DMS 273 (cell line): ENCODE measurements around the gene KIZ.
"Not testable (repeated sequence)": the region's sequence is repeated elsewhere in the genome, so short reads cannot be mapped to it uniquely, and the experiment has no call there.

Experiments
- DNase-seq: peaks from one replicate; lab custom pipeline; 2025; ENCODE audit not compliant: unreplicated experiment; lab: John Stamatoyannopoulos, UW

Gene KIZ

GRCh38 chr20:21225215-21225947 lies 99.5 kb downstream of the KIZ start:
- DNase-seq, result no peak

- DNase-seq, result no peak
These were observed 102.6 kb downstream of the KIZ start for GRCh38 chr20:21228511-21228910.

- DNase-seq, result no peak
These were observed 103.3 kb downstream of the KIZ start for GRCh38 chr20:21229163-21229562.

- no peak for DNase-seq
These were observed 104.3 kb downstream of the KIZ start for GRCh38 chr20:21230220-21230619.

- DNase-seq, result no peak
These were observed 104.8 kb downstream of the KIZ start for GRCh38 chr20:21230686-21231085.

GRCh38 chr20:21232546-21233280 lies 106.8 kb downstream of the KIZ start:
- DNase-seq, result no peak

- no peak for DNase-seq
These were observed 108.4 kb downstream of the KIZ start for GRCh38 chr20:21234324-21234723.

GRCh38 chr20:21234806-21235483 lies 109.1 kb downstream of the KIZ start:
- no peak for DNase-seq

- peak; percentile 80 for DNase-seq
These were observed 109.9 kb downstream of the KIZ start for GRCh38 chr20:21235484-21236445.

GRCh38 chr20:21237956-21238799 lies 112.3 kb downstream of the KIZ start:
- DNase-seq, result no peak

GRCh38 chr20:21238818-21239536 lies 113.1 kb downstream of the KIZ start:
- no peak for DNase-seq

GRCh38 chr20:21240394-21240793 lies 114.5 kb downstream of the KIZ start:
- peak; percentile 9 for DNase-seq

GRCh38 chr20:21241406-21241805 lies 115.5 kb downstream of the KIZ start:
- DNase-seq, result no peak

GRCh38 chr20:21243811-21244210 lies 117.9 kb downstream of the KIZ start:
- DNase-seq, result no peak

GRCh38 chr20:21244808-21245207 lies 118.9 kb downstream of the KIZ start:
- no peak for DNase-seq

GRCh38 chr20:21246161-21246560 lies 120.3 kb downstream of the KIZ start:
- DNase-seq, result no peak

- not testable (repeated sequence) for DNase-seq
These were observed 121.8 kb downstream of the KIZ start for GRCh38 chr20:21247603-21248095.

- DNase-seq, result no peak
These were observed 125.4 kb downstream of the KIZ start for GRCh38 chr20:21251278-21251677.

GRCh38 chr20:21257192-21257591 lies 131.3 kb downstream of the KIZ start:
- DNase-seq, result no peak
